Trophoblast cell (in vitro differentiated cells and primary cell): ENCODE results near the gene FAM3D.

Experiments used
- DNase-seq, 2 donors: peaks; one replicate each; pipeline ENCODE4 v3.0.0-alpha.2; 2016
- H2AFZ ChIP-seq: 2 replicates; pipeline ENCODE4 v1.6.1; 2013; ENCODE audit warnings: low read length, moderate library complexity, mild to moderate bottlenecking; ENCODE audit not compliant: insufficient read depth, poor library complexity
- H2AK5ac ChIP-seq: 2 replicates; pipeline ENCODE4 v1.6.1; 2013; ENCODE audit warnings: mild to moderate bottlenecking, low read length
- H2BK120ac ChIP-seq: 2 replicates; pipeline ENCODE4 v1.6.1; 2013; ENCODE audit warnings: low read length, mild to moderate bottlenecking, moderate library complexity; ENCODE audit not compliant: insufficient read depth, poor library complexity
- H2BK12ac ChIP-seq: 2 replicates; pipeline ENCODE4 v1.6.1; 2013; ENCODE audit warnings: mild to moderate bottlenecking, low read length, moderate library complexity
- H2BK5ac ChIP-seq: 2 replicates; pipeline ENCODE4 v1.6.1; 2013; ENCODE audit warnings: low read length, low read depth, moderate library complexity, mild to moderate bottlenecking; ENCODE audit not compliant: poor library complexity
- H3K14ac ChIP-seq: 2 replicates; pipeline ENCODE4 v1.6.1; 2013; ENCODE audit warnings: mild to moderate bottlenecking, low read length
- H3K18ac ChIP-seq: 2 replicates; pipeline ENCODE4 v1.6.1; 2013; ENCODE audit warnings: mild to moderate bottlenecking, low read length
- H3K23ac ChIP-seq: 2 replicates; pipeline ENCODE4 v1.6.1; 2013; ENCODE audit warnings: low read length
- H3K27ac ChIP-seq: 2 replicates; pipeline ENCODE4 v1.5.1; 2013; ENCODE audit warnings: low read depth, mild to moderate bottlenecking, inconsistent platforms, low read length, moderate library complexity
- H3K27me3 ChIP-seq: 2 replicates; pipeline ENCODE4 v1.6.1; 2013; ENCODE audit warnings: inconsistent platforms, mild to moderate bottlenecking, low read length, moderate library complexity; ENCODE audit not compliant: insufficient read depth
- H3K36me3 ChIP-seq, 2 experiments: 1 replicate in 1 of 2; 2 replicates in 1 of 2; pipeline ENCODE4 v1.6.1; 2013; ENCODE audit warnings: low read length in 2 of 2, mild to moderate bottlenecking in 2 of 2, moderate library complexity in 1 of 2; ENCODE audit not compliant: insufficient read depth in 2 of 2, control insufficient read depth in 1 of 2
- H3K4ac ChIP-seq: 2 replicates; pipeline ENCODE4 v1.6.1; 2013; ENCODE audit warnings: low read depth, mild to moderate bottlenecking, low read length, moderate library complexity
- H3K4me1 ChIP-seq, 2 experiments: 1 replicate in 1 of 2; 2 replicates in 1 of 2; pipeline ENCODE4 v1.6.1; 2013; ENCODE audit warnings: low read length in 2 of 2, mild to moderate bottlenecking in 2 of 2, moderate library complexity in 1 of 2; ENCODE audit not compliant: insufficient read depth in 2 of 2, control insufficient read depth in 1 of 2
- H3K4me2 ChIP-seq: 2 replicates; pipeline ENCODE4 v1.6.1; 2013; ENCODE audit warnings: inconsistent platforms, mild to moderate bottlenecking, low read length, moderate library complexity
- H3K4me3 ChIP-seq: 2 replicates; pipeline ENCODE4 v1.5.1; 2013; ENCODE audit warnings: mild to moderate bottlenecking, low read depth, low read length, inconsistent platforms
- H3K79me1 ChIP-seq: one replicate; pipeline ENCODE4 v1.6.1; 2013; ENCODE audit warnings: low read length
- H3K79me2 ChIP-seq: 2 replicates; pipeline ENCODE4 v1.6.1; 2013; ENCODE audit warnings: low read length, mild to moderate bottlenecking; ENCODE audit not compliant: control insufficient read depth, insufficient read depth, poor library complexity
- H3K9ac ChIP-seq: 2 replicates; pipeline ENCODE4 v1.6.1; 2013; ENCODE audit warnings: mild to moderate bottlenecking, low read length
- H3K9me3 ChIP-seq: 2 replicates; pipeline ENCODE4 v1.6.1; 2013; ENCODE audit warnings: low read depth, mild to moderate bottlenecking, control low read depth, inconsistent platforms, low read length; ENCODE audit not compliant: insufficient read depth
- H4K12ac ChIP-seq: 2 replicates; pipeline ENCODE4 v1.6.1; 2013; ENCODE audit warnings: low read depth, mild to moderate bottlenecking, low read length, moderate library complexity
- H4K8ac ChIP-seq: 2 replicates; pipeline ENCODE4 v1.6.1; 2013; ENCODE audit warnings: low read depth, mild to moderate bottlenecking, low read length, moderate library complexity
- H4K91ac ChIP-seq: one replicate; pipeline ENCODE4 v1.6.1; 2013; ENCODE audit warnings: low read depth, mild to moderate bottlenecking, low read length, moderate library complexity
- WGBS: extraction: QIAGEN DNeasy Blood & Tissue Kit; methylation state at CpG from one replicate; pipeline ENCODE4 v1.1.7; 2013; ENCODE audit warnings: missing lambda C conversion rate; ENCODE audit not compliant: insufficient read length, insufficient coverage; ENCODE audit errors: extremely low coverage; 5-methylcytosine and 5-hydroxymethylcytosine counted together

Gene FAM3D

GRCh38 chr3:58617338-58617761, 49.2 kb downstream of the FAM3D start:
- H3K4ac ChIP-seq, result no peak overlapping the region
- no peak overlapping the region for H2BK12ac ChIP-seq
- no peak overlapping the region for H3K9ac ChIP-seq
- H3K79me1 ChIP-seq, result peaks cover 3% of the 10 kb centered on the region
- no peak overlapping the region for H4K12ac ChIP-seq
- DNase-seq, result no peak
- H2AK5ac ChIP-seq, result no peak overlapping the region
- H3K27ac ChIP-seq, result peak overlapping the region; percentile 15
- no peak overlapping the region for H4K91ac ChIP-seq
- H2BK120ac ChIP-seq, result no peak overlapping the region
- H3K36me3 ChIP-seq, result no peaks in the 10 kb centered on the region
- H3K79me2 ChIP-seq, result no peaks in the 10 kb centered on the region
- peak overlapping the region; percentile 47 for H2AFZ ChIP-seq
- no peak overlapping the region for H3K4me3 ChIP-seq
- no peak overlapping the region for H3K18ac ChIP-seq
- H3K4me2 ChIP-seq, result no peak overlapping the region
- H3K27me3 ChIP-seq, result no peaks in the 10 kb centered on the region
- H3K14ac ChIP-seq, result no peak overlapping the region
- H2BK5ac ChIP-seq, result no peak overlapping the region
- no peak overlapping the region for H3K23ac ChIP-seq
- WGBS, result no CpG with 5 or more reads among the region's 8 CpGs
- H3K4me1 ChIP-seq, result peaks cover 4 to 8% of the 10 kb centered on the region in 2 experiments
- peak overlapping the region; percentile 71 for H4K8ac ChIP-seq
- H3K9me3 ChIP-seq, result peaks cover 3% of the 10 kb centered on the region

GRCh38 chr3:58613236-58614132, 53.1 kb downstream of the FAM3D start:
- no peak overlapping the region for H2AFZ ChIP-seq
- no CpG with 5 or more reads among the region's 7 CpGs for WGBS

GRCh38 chr3:58612830-58613229, 53.7 kb downstream of the FAM3D start:
- Histone ChIP-seq H3K4ac (no peak overlapping the region), H3K9ac (no peak overlapping the region), H4K12ac (no peak overlapping the region), H3K23ac (no peak overlapping the region), H4K8ac (no peak overlapping the region), H3K18ac (no peak overlapping the region), H3K4me3 (no peak overlapping the region), H2BK120ac (no peak overlapping the region), H3K36me3 (no peaks in the 10 kb centered on the region), H3K9me3 (peaks cover 3% of the 10 kb centered on the region), H2BK5ac (no peak overlapping the region), H3K27ac (no peak overlapping the region), H3K27me3 (no peaks in the 10 kb centered on the region), H2AFZ (no peak overlapping the region), H3K4me2 (no peak overlapping the region), H3K4me1 (peaks cover 4 to 8% of the 10 kb centered on the region in 2 experiments), H3K14ac (no peak overlapping the region), H3K79me2 (no peaks in the 10 kb centered on the region), H4K91ac (no peak overlapping the region), H3K79me1 (peaks cover 3% of the 10 kb centered on the region), H2BK12ac (no peak overlapping the region), H2AK5ac (no peak overlapping the region)
- WGBS, result no CpG with 5 or more reads among the region's 9 CpGs
- no peak for DNase-seq

More at GRCh38 chr3:58613236-58614132, 53.1 kb downstream of the FAM3D start:
- Histone ChIP-seq H3K27me3 (no peaks in the 10 kb centered on the region), H2BK12ac (no peak overlapping the region), H3K14ac (no peak overlapping the region), H3K23ac (no peak overlapping the region), H4K91ac (no peak overlapping the region), H4K8ac (no peak overlapping the region), H3K79me2 (no peaks in the 10 kb centered on the region), H3K18ac (no peak overlapping the region), H2BK120ac (no peak overlapping the region), H3K36me3 (no peaks in the 10 kb centered on the region), H3K4me2 (no peak overlapping the region), H3K4me3 (peak overlapping the region; percentile 6), H2AK5ac (no peak overlapping the region), H3K4me1 (peaks cover 4 to 8% of the 10 kb centered on the region in 2 experiments), H3K79me1 (peaks cover 3% of the 10 kb centered on the region), H3K9ac (no peak overlapping the region), H3K27ac (no peak overlapping the region), H2BK5ac (no peak overlapping the region), H4K12ac (no peak overlapping the region), H3K4ac (no peak overlapping the region), H3K9me3 (peaks cover 3% of the 10 kb centered on the region)
- DNase-seq, result no peak

GRCh38 chr3:58609990-58610389, 56.6 kb downstream of the FAM3D start:
- no peak overlapping the region for H3K18ac ChIP-seq
- H2AK5ac ChIP-seq, result no peak overlapping the region
- H2BK120ac ChIP-seq, result no peak overlapping the region
- no peak overlapping the region for H3K9ac ChIP-seq
- H3K4me1 ChIP-seq, result no peaks in the 10 kb centered on the region
- H2BK5ac ChIP-seq, result no peak overlapping the region
- H3K4me2 ChIP-seq, result no peak overlapping the region
- WGBS, result no CpG with 5 or more reads among the region's 7 CpGs
- peaks cover 3% of the 10 kb centered on the region for H3K9me3 ChIP-seq
- H3K4ac ChIP-seq, result no peak overlapping the region
- no peaks in the 10 kb centered on the region for H3K79me2 ChIP-seq
- H3K27me3 ChIP-seq, result no peaks in the 10 kb centered on the region
- H3K23ac ChIP-seq, result no peak overlapping the region
- no peak overlapping the region for H3K4me3 ChIP-seq
- H3K27ac ChIP-seq, result no peak overlapping the region
- no peak overlapping the region for H2AFZ ChIP-seq
- H4K12ac ChIP-seq, result no peak overlapping the region
- H3K36me3 ChIP-seq, result no peaks in the 10 kb centered on the region
- H4K91ac ChIP-seq, result no peak overlapping the region
- no peak overlapping the region for H3K14ac ChIP-seq
- DNase-seq, result no peak
- H4K8ac ChIP-seq, result no peak overlapping the region
- H2BK12ac ChIP-seq, result no peak overlapping the region
- H3K79me1 ChIP-seq, result no peaks in the 10 kb centered on the region
